ENCODE data around the gene ZCWPW1.
"Not testable (repeated sequence)": the region's sequence is repeated elsewhere in the genome, so short reads cannot be mapped to it uniquely, and the experiment has no call there.

ZCWPW1 gene

GRCh38 chr7:100353685-100354330, 74.7 kb downstream of the ZCWPW1 start:
- no peak for DNase-seq (ENCODE audit: low read depth in 2 of 2)

GRCh38 chr7:100352984-100353684, 75.4 kb downstream of the ZCWPW1 start:
- no peak for DNase-seq (ENCODE audit: low read depth in 2 of 2)

- DNase-seq (ENCODE audit: low read depth in 2 of 2): not testable (repeated sequence)
These were observed 76.2 kb downstream of the ZCWPW1 start for GRCh38 chr7:100352230-100352781.

GRCh38 chr7:100351657-100352058, 76.8 kb downstream of the ZCWPW1 start:
- DNase-seq (ENCODE audit: low read depth in 2 of 2): no peak
